Left cardiac atrium (tissue), 4 donors: ENCODE data around the gene MTUS2. TPM values are rescaled to one million over a fixed set of nuclear protein-coding genes. Genes with fewer than 3 reads are reported as not detected.

Source experiments
- ATAC-seq, 2 donors: fragments of 200-7000 bp; cut with Tn5 transposase; one replicate each; pipeline ENCODE4 v1.9.1; 2020; ENCODE audit warnings: mild to moderate bottlenecking in 2 of 2, moderate library complexity in 2 of 2
- DNase-seq: peaks from one replicate; pipeline ENCODE4 v3.0.0-alpha.2; 2020
- intact Hi-C, 2 donors: fragments of 100-400 bp; cut with DNase I; formaldehyde crosslinking; loops; one replicate each; pipeline versions ENCODE4 v1.14.1 to v1.15.1; 2022 to 2023
- total RNA-seq, 2 donors: library from RNA; stranded (reverse); fragmentation: NEBNext Ultra II Directional; extraction: Animal tissue kit (Norgen Biotek cat#: 25700); gene quantifications; one replicate each; pipeline ENCODE4 v1.2.1, GENCODE V29; 2021
- donor health status: DM: no; HTN: yes; CAD: no.
- donor health status: DM: no; HTN: yes; CAD: no; lungs with severe emphysema.
- donor health status: DM: yes; HTN: yes; CAD: no.
- donor health status: Dilated cardiomyopathy.

MTUS2 gene
- total RNA-seq, 2 donors from 2014 or later, result 22.8 to 52.4 TPM

DNA sequence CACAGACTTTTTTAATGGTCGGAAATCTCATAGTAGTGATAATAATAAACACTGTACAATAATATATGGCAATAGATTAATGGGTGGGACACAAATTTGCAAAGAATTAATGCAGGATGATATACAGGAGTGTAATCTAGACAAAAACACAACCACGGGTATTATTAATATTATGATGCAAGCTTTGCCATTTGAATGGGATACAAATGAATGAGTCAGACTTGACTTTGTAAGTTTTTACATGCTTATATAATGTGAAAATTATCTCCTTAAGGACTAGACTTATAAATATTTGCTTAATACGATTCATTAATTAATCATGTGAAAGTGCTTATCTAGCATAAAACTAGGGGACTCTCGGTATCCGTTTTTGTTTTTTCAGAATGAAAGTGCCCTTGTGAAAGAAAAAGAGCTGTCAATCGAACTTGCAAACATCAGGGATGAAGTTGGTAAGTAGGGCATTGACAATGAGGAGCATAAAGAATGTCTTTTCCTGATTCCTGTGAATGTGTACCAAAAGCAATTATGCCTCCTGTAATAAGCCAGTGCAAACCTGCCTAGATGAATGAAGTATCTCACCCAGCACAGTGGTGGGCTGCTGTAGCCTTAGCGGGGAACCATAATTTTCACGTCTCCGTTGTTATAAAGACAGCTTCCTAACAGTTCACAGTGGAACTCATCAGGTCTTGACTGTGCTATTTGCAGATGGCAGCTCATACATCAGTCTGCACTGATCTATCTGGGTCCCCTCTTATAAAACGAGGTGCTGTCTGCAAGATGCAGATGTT, 619.7 kb downstream of the MTUS2 start:
- DNase-seq, result no peak
- intact Hi-C loops, result no loop called here
- ATAC-seq, result no peak

DNA sequence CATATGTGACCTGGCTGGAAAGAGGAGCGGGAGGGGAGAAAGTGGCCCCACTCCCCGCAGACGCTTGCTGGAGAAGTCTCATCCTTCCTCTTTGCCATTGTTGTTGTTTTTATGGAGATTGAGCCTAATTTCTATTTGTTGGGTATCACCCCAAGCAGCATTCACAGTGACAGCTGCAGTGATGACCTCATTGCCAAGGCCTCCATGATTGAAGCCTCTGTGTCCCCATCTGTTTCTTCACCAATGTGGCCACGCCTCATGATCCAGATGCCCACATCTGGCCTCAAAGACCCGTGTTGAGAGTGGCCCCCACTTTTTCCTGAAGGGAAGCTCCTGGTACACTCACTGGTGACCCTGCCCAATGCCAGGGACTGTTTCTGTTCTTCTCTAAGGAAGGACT, 621.2 kb downstream of the MTUS2 start:
- DNase-seq, result no peak
- no peak for ATAC-seq
- intact Hi-C loops, result no loop called here

DNA sequence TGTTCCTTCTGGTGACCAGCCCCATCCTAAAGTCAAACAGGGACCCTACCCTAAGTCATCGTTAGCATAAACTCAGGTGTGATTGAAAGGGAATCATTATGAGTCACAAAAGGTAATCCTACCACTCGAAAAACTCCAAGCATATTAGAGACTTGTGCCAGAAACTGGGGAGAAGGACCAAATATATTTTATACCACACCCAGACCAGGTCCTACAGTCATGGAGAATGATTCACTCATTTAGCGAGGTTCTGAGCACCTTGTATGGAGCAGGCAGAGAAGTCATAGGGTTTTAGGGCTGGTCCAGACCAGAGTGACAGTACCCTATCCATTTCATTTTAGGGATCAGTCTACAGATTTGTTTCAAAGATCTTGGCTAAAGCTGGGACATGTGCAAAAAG, 625.9 kb downstream of the MTUS2 start:
- DNase-seq (no peak), ATAC-seq (no peak)
- intact Hi-C loops, result no loop called here

DNA sequence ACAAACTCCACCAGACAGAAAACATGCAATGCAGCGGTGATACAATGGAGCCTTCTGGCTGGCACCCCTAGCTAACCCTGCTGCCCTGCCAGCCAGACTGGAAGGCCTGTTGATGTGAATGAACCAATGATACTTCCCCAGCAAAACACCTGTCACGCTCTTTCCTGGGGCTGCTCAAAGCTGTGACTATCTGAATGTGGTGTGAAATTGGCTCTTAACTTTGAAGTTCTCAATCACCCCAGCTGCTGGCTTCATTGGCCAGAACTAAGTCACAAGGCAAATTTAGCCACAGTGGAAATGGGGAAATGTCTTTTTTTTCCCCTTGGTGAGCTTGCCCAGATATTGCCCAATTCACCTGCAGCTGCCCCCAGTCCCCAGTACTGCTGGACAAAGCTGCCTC, 628.0 kb downstream of the MTUS2 start:
- intact Hi-C loops, result no loop called here
- DNase-seq, result no peak
- ATAC-seq, result no peak

DNA sequence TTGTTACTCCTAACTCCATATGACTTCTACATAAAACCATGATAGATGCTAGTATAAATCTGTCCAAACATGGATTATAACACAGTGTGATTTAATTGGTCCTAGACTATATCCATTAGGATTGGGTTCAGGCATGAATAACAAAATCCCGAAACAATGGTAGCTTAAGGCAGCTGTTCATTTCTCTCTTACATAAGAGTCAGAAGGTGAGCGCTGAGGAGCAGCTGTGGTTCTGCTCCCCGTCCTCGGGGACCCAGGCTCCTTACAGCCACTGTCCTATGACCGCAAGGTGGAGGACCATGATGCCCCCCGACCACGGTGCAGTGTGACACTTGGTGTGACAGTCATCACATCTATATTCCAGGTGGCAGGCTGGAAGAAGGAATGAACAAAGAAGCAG, 629.6 kb downstream of the MTUS2 start:
- DNase-seq, result no peak
- ATAC-seq, result no peak
- intact Hi-C loops, result no loop called here

DNA sequence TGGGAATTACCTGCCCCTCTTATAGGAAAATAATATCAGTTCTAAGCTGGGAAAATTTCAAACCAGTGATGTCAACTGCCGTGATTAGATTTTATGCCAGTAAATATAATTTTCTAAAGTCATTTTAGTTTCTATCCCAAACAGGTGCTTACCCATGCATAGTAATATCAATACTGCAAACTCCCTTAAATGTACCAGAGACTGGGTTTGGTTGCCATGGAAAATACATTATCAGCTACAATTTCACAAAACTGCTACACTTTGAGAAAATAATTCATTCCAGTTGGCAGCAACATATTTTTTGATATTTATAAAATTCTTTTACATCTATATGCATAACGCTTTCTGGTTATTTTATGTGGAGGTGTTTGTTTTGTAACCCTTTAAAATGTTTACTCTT, 631.8 kb downstream of the MTUS2 start:
- intact Hi-C loops, result no loop called here
- ATAC-seq (no peak), DNase-seq (no peak)

DNA sequence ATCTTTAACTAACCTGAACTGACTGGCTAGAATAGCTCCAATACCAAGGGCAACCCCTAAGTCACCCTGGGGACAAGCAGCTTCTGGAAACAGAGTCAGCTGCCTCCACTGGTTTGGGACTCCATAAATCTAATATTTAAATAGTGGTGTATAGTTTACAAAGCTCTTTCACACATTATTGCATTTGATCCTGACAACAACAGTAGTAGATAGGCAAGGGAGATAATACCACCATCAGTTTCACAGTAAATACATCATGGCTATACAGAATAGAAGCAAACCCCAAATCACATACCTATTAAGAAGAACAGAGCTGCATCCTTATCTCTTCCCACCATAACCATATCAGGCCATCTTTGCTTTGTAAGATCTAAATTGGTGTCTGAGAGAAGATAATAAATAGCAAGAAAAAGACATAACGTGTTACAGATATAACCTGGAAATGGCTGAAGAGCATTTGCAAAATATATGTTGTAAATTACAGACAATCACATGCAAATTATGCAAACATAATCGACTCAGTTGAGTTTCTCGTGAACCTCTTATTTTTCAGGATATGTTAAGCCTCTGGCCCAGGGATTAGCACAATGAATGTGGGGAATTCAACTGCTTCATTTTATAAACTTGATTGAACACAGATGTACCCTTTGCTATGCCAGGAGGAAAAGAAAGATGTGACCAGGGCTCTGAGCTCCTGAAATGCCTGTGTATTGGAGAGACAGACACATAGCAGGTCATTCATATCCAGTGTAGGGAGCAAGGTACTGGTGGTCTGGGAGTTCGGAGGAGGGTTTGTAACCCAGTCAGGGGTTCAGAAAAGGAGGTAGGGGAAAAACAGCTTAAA, 632.9 kb downstream of the MTUS2 start:
- no peak for DNase-seq
- intact Hi-C loops, result no loop called here
- ATAC-seq, result no peak

DNA sequence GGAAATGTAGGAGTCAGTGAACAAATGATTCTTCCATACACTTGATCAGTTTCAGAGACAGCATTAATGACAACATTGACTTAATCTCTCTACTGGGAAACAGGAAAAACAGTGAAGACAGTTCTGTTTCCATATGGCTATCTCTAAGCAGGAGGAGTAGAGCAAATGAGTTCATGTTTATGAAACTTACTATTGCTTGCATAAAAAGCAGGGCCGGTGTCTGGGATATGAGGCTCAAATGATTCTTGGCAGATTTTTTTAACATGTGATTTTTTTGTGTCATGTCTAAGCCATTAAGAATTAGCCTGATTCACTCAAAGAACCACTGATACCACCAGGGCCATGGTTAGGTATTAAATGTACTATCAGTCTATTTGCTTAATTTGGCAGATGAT, 633.5 kb downstream of the MTUS2 start:
- DNase-seq (no peak), ATAC-seq (peak in 1 of 2 donors; percentile 14)
- intact Hi-C loops, result no loop called here

DNA sequence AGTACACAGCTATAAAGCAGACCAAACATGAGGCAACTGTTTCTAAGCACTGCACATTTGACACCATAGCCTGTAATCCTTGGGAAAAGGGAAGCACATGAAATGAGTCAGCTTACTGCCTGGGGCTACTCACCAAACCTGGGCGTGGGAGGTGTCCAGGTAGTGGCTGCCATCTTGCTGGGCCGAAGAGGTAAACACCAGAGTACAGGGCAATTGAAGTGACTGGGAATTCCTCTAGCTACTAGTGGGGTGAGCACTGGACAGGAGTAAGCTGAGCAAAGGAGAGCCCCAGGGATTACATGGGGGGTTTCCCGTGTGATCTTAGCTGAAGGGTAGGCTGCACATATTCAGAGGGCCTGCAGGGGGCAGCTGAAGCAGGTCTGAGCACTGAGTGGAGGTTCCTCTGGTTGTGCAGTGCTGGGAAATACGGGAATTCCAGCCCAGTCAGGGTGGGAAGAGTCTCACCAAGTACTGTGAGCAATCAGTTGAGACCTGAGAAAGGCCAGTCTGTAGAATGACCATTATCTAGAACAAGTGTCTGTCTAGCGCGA, 634.9 kb downstream of the MTUS2 start:
- intact Hi-C loops, result no loop called here
- ATAC-seq (peak in 1 of 2 donors; percentile 59), DNase-seq (no peak)

DNA sequence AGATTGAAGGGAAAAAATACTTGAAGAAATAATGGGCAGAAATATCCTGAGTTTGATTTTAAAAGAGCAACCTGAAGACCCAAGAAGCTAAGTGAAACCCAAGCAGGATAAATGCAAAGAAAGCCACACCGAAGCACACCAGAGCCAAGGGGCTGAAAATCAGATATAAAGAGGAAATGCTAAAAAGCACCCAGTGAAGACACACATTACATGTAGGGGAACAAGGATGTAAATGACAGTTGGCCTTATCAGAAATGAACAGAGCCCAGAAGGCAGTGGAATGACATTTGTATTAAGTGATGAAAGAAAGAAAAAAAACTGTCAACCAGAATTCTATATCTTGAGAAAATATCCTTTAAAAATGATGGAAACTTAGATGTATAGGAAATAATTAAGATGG, 636.3 kb downstream of the MTUS2 start:
- intact Hi-C loops, result no loop called here
- ATAC-seq, result no peak
- DNase-seq, result no peak

DNA sequence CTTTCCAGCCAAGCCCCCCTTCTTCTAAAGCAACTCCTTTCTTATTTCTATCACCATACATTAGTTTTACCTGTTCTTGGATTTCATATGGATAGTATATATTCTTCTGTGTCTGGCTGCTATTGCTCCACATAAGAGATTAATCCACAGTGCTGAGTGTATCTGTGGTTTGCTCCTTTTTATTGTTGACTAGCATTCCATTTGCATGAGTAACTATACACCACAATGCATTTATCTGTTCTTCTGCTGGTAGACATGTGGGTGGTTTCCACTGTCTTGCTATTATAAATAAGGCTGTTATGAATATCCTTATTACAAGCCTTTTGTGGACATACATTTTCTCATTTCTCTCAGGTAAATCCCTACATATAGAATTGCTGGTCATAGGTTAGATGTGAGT, 637.2 kb downstream of the MTUS2 start:
- intact Hi-C loops, result no loop called here
- ATAC-seq, result peak in 1 of 2 donors; percentile 42
- DNase-seq, result no peak

DNA sequence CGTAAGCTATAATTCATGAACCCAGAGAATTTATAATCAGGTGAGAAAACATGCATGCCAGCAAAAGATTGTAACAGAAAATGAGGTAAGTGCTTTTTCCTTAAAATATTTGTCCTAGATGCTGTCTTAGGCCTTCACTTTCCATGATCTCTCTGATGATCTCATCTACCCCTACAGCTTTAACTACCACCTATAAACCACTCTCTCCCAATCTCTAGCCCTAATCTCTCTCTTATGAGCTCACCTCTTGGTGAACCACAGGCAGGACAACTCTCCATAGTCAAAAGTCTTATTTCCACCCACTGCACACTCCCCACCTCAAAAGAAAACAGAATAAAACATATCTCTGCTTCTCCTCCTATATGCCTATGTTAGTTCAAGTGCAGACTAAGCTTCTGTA, 638.3 kb downstream of the MTUS2 start:
- intact Hi-C loops, result no loop called here
- no peak for ATAC-seq

DNA sequence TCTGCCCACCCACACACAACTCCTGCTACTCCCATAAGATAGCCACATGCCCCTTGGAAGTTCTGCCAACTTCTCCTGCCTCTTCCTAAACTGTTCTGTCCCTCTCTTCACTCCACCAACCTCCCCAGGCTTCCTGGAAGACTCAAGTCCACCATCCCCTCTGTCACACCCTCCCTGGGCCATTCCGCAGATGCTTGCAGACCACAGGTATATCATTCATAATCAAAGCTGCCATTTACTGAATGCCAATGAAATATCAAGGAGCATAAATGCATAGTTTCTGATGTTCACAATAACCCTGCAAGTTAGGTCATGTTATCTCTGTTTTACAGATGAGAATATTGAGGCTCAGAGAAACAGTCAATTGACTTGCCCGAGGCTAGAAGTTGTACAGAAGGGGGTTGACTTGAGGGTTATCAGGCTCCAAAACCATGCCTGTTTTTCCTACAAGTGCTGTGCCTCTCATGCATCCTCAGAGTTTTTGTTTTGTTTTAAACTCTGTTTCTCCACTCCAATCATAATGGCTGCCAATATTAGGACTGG, 639.7 kb downstream of the MTUS2 start:
- no peak for ATAC-seq
- intact Hi-C loops, result no loop called here
- DNase-seq, result no peak

More for the DNA sequence above, 638.3 kb downstream of the MTUS2 start:
- no peak for DNase-seq

DNA sequence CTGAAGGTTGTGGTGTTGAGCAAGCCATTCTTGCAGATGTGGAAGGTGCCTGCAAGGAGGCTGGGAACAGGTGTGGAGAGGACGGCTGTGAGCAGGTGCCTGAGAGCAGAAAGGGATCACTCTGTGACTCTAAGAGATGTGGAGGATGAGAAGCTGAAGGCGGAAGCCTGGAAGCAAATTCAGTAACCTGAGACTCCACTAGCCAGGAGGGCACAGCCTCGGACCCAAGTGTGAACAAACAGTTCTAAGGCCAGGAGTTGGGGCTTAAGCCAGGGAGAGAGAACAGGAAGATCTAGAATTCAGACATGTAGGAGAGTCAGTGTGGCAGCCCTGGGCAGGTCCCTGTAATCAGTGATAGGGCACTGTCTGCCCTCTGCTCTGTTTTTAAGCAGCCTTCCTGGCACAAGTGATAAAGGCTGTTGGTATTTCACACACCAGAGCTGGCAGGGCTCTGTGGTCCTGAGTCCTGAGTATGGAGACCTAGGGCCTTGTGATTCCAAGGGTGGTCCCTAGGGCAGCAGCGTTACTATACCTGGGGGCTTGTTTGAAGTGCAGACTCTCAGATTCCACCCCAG, 644.1 kb downstream of the MTUS2 start:
- no peak for DNase-seq
- peak; percentile 72 to 78 for ATAC-seq
- intact Hi-C loops, result no loop called here

DNA sequence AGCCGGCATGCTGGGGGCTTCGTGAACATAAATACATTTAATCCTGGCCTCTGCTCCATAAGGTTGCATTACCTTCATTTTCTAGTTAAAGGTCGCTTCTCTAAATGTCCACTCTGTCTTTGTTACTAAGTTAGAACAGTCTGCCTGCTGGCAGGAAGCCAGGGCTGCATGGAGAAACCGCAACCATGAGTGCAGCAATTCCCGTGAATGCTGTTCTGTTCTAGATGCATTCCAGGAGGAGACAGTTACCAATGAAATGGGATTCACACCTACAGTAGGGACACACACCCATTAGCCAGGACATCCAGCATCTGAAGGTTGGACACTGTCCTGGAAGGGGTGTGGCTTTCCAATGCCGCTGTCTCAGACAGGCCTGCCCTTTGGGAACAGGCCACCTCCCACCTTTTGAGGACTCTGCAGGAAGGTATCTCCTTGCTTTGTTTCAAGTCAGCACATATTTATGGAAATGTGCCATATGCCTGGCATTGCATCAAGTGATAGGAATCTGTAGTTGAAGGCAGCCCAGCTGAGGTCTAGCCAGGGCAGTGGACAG, 645.7 kb downstream of the MTUS2 start:
- intact Hi-C loops, result no loop called here
- DNase-seq (peak; percentile 63), ATAC-seq (peak; percentile 79 to 84)

DNA sequence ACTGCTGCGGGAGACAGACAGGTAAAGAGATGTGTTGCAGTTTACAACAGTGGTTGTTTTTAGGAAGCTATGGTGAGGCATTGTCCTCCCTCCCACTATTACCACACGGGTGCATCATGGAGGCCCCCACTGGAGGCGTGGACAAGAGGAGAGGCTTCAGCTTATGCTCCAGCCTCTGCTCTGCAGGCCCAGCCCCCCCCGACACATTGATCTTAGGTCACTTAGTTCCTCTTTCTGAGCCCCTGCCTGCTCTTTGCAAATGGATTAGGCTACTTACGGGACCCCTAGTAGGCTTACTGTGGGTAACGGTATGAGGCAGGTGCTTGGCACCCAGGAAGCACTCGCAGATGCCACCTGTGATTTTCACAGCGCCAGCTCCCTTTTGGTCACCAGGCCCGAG, 651.4 kb downstream of the MTUS2 start:
- intact Hi-C loops, result no loop called here
- DNase-seq, result no peak
- ATAC-seq, result no peak

DNA sequence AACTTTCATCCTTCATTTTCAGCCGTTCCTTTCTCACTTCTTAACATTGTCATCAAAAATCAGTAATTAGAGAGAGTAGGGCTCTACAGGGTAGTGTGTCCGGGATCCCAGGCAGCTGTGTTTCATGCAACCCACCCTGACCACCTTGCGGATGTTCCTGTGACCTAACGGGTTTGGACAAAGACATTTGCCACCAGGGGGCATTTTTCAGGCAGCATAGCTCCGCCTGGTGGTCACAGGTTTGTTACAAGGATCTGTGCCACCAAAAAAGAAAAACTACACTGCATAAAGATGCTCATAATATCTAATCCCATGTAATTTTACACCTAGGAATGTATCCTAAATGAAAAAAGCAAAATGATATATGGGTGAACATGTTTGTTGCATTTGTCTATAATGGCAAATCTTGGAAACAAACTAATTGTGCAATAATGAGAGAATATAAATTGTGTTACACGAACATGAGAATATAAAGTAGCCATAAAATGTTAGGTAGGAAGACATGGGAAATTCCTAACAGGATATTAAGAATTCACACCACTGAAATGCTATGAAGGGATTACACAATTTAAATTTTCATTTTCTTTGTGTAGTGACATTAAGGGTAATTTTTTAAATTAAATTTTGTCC, 652.3 kb downstream of the MTUS2 start:
- DNase-seq (no peak), ATAC-seq (peak; percentile 27 to 34)
- intact Hi-C loops, result no loop called here

DNA sequence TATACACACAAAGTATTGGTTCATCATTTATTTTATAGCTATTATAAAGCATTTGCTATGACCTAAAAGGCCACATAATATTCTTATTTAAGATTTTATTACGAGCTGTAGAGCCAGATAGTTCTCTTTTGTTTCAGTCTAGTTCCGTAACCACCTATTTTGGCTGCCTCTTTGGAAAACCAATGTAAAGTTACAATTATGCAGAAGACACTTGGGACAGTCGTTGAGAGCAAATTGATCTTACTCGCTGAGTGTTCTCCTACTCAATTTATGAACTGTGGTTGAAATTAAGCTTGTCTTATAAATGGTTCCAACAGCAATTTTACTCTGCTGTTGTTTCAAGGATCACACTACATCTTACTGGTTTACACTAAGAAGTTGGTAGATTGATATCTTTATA, 653.0 kb downstream of the MTUS2 start:
- ATAC-seq (no peak), DNase-seq (no peak)
- intact Hi-C loops, result no loop called here

DNA sequence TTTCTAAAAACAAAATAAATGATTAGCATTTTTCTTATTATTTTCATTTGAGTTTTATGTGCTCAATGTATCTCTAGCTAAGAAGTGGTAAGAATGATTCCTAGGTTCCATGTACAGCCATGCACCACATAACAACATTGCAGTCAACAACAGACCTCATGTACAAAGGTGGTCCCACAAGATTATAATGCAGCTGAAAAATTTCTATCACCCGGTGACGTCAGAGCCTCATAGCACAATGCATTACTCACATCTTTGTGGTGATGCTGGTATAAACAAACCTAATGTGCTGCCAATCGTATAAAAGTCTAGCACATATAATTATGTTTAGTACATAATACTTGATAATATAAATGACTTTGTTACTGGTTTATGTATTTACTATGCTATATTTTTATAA, 654.9 kb downstream of the MTUS2 start:
- intact Hi-C loops, result no loop called here
- no peak for ATAC-seq
- DNase-seq, result no peak
